GM18511 (cell line): ENCODE measurements around the gene CRYBA2.

ENCODE experiments used
- ATAC-seq: cut with Tn5 transposase; IDR thresholded peaks from one replicate; pipeline ENCODE4 v1.9.1; 2021; ENCODE audit warnings: mild to moderate bottlenecking, moderate library complexity; ENCODE audit not compliant: unreplicated experiment

The CRYBA2 gene

DNA sequence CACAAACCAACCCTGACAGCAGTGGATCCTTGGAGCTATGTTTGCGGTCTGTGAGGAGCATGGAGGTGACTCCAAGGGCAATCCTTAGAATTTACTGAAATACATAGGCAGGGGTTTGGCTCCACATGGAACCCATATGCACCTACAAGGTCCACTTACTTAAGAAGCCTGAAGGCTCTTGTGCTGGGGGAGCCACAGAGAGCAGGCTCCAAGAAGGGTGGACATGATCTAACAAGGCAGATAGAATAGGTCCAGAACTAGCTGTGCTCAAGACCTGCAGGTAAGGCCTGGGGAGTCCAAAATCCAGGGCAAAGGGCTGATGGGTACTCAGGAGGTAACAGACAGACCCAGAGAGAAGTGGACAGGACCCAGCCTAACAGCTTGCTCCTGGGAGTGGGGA is 34.9 kb downstream of the CRYBA2 start:
- ATAC-seq, result no peak

GRCh38 chr2:218957671-218958070 is 35.6 kb downstream of the CRYBA2 start:
- no peak for ATAC-seq

DNA sequence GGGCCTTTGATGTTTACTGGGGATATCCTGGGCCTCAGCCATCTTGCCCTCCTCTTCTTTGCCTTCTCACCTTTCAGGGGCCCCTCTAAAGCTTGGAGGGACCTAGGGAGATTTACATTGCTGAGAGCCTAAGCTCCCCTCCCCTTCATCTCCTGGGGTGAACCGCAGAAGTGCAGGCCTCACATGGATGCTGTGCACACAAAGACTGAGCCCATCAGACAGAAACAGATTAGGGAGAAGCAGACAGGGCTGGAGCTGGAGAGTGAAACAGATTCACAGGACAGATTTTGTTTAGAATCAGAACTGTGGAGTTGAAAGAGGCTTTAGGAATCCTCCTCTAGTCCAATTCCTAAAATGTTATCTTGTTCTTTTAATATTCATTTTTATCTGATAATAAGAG is 37.2 kb downstream of the CRYBA2 start:
- no peak for ATAC-seq

DNA sequence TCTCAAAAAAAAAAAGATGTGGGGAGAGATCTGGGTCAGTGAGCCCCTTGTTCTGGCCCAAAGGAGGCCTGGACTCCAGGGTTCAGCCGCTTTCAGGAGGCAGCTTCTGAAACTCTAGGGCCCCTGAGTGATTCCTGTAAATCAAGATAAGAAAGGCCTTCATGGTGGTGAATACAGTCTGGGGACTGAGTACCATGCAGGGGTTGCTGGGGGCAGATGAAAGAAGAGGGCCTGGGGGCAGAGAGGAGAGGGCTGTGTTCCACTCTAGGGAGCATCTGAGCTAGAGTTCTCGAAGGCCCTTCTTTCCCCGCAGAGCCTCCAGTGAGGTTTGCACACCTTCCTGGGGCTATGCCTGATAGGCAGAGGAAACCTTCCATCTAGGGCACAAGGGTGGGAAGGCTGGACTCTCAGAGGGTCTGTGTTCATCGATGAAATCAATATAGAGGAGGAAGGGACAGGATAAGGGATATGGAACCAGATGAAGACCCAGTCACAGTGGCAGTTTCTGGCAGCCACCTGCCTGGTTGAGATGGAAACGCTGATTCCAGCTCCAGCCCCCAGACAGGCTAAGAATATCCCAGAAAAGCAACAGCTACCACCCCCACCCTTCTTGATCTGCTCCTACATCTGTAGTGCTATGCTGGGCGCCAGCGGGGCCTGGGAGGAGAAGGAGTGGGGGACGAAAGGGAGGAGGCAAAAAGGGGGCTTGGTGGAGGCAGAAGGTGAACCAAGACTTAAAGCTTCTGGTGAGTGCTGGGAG is 38.5 kb downstream of the CRYBA2 start:
- ATAC-seq, result no peak

GRCh38 chr2:218953366-218953954 is 39.8 kb downstream of the CRYBA2 start:
- no peak for ATAC-seq

- ATAC-seq, result no peak
Observed at GRCh38 chr2:218952160-218952559, 41.1 kb downstream of the CRYBA2 start.

DNA sequence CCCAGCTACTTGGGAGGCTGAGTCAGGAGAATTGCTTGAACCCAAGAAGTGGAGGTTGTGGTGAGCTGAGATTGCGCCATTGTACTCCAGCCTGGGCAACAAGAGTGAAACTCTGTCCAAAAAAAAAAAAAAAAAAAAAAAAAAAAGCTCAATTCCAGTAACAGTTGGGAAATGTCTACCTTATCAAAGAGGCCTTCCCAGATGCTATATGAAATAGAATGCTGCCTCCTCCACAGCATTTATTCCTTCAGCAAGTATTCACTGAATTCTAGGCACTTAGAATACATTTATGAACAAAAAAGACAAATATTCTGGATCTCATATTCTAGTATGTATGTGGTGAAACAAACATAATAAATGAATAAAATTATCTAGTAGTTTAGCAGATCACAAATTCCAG is 46.6 kb downstream of the CRYBA2 start:
- ATAC-seq, result no peak

DNA sequence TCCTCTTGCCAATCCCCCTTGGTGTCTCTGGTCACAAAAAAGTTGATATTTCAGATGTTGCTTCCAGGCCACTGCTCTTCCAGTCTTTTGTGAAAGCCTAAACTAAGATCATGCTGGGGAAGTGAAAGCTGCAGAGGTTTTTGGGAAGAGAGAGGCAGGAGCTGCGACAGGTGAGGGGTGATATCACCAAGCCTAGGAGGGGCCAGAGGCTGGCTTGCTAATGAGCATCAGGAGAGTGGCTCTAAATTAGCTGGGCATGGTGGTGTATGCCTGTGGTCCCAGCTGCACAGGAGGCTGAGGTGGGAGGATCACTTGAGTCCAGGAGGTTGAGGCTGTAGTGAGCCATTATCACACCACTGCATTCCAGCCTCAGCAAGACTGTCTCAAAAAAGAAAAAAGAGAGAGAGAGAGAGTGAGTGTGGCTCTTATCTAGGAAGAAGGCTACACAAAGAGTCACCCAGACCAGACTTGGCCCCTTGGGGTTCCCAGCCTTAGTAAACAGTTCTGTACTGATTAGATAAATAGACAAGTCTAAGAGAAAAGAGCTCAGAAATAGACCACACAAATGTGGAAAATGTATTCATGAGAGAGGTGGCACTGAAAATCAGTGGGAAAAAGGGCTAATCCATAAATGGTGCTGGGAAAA is 48.3 kb downstream of the CRYBA2 start:
- no peak for ATAC-seq
